Hepatocyte (in vitro differentiated cells): ENCODE results near the gene SPATA45. TPM values are rescaled to one million over a fixed set of nuclear protein-coding genes. Genes with fewer than 3 reads are reported as not detected.
"Not testable (repeated sequence)": the region's sequence is repeated elsewhere in the genome, so short reads cannot be mapped to it uniquely, and the experiment has no call there.

Experiments used
- DNase-seq: peaks from one replicate; pipeline ENCODE4 v3.0.0-alpha.2; 2016; ENCODE audit warnings: low spot score
- H2AFZ ChIP-seq: fragments of 200-600 bp; sonication (generic); 2 replicates; pipeline ENCODE4 v1.6.0; 2016; ENCODE audit warnings: antibody characterized with exemption, mild to moderate bottlenecking
- H3K27ac ChIP-seq: fragments of 200-600 bp; sonication (generic); 2 replicates; pipeline ENCODE4 v1.5.1; 2016; ENCODE audit warnings: mild to moderate bottlenecking
- H3K27me3 ChIP-seq: fragments of 200-600 bp; sonication (generic); 2 replicates; pipeline ENCODE4 v1.6.1; 2016
- H3K36me3 ChIP-seq: fragments of 200-600 bp; sonication (generic); replicated peaks from 2 replicates; pipeline ENCODE4 v1.5.1; 2016; ENCODE audit warnings: low read depth; ENCODE audit not compliant: insufficient read depth
- H3K4me1 ChIP-seq: fragments of 200-600 bp; sonication (generic); 2 replicates; pipeline ENCODE4 v1.5.1; 2016; ENCODE audit warnings: mild to moderate bottlenecking, moderate library complexity; ENCODE audit not compliant: insufficient read depth
- H3K4me2 ChIP-seq: fragments of 200-600 bp; sonication (generic); 2 replicates; pipeline ENCODE4 v1.6.0; 2016
- H3K4me3 ChIP-seq: fragments of 200-600 bp; sonication (generic); 2 replicates; pipeline ENCODE4 v1.5.1; 2016; ENCODE audit warnings: mild to moderate bottlenecking
- H3K79me2 ChIP-seq: fragments of 200-600 bp; sonication (generic); 2 replicates; pipeline ENCODE4 v1.6.0; 2017; ENCODE audit warnings: mild to moderate bottlenecking
- H3K9me2 ChIP-seq: fragments of 200-600 bp; sonication (generic); replicated peaks from 2 replicates; pipeline ENCODE4 v1.6.0; 2017; ENCODE audit warnings: mild to moderate bottlenecking; ENCODE audit not compliant: insufficient read depth
- H3K9me3 ChIP-seq: fragments of 200-600 bp; sonication (generic); 2 replicates; pipeline ENCODE4 v1.5.1; 2016; ENCODE audit warnings: low read depth, mild to moderate bottlenecking
- H4K20me1 ChIP-seq: fragments of 200-600 bp; sonication (generic); 2 replicates; pipeline ENCODE4 v1.6.0; 2016; ENCODE audit warnings: mild to moderate bottlenecking; ENCODE audit not compliant: insufficient read depth, poor library complexity, severe bottlenecking
- CTCF ChIP-seq: fragments of 200-600 bp; sonication (generic); IDR thresholded peaks from 2 replicates; pipeline ENCODE4 v1.5.1; 2016; ENCODE audit warnings: antibody characterized with exemption, mild to moderate bottlenecking; ENCODE audit not compliant: poor library complexity
- EZH2 ChIP-seq: fragments of 200-600 bp; sonication (generic); IDR thresholded peaks from 2 replicates; pipeline ENCODE4 v1.6.1; 2016; ENCODE audit warnings: antibody characterized with exemption, mild to moderate bottlenecking, borderline replicate concordance
- EZH2phosphoT487 ChIP-seq: fragments of 200-600 bp; sonication (generic); IDR thresholded peaks from one replicate; pipeline ENCODE4 v1.6.1; 2018; ENCODE audit warnings: antibody characterized with exemption, mild to moderate bottlenecking, low read depth, moderate library complexity; ENCODE audit not compliant: unreplicated experiment, severe bottlenecking
- WGBS: methylation state at CpG from one replicate; pipeline ENCODE4 v1.1.6; 2016; ENCODE audit warnings: low lambda C conversion rate; ENCODE audit errors: missing lambda C conversion rate; 5-methylcytosine and 5-hydroxymethylcytosine counted together
- polyA plus RNA-seq: library from polyadenylated mRNA; unstranded; fragments of >200 nt; fragmentation: Nextera tagmentation; extraction: Ambion mirVana; gene quantifications from 2 replicates; pipeline ENCODE4 v1.2.1, GENCODE V29; 2016
- total RNA-seq: library from RNA; depleted of rRNA; stranded (reverse); fragments of >200 nt; gene quantifications from 2 replicates; pipeline ENCODE4 v1.2.3, GENCODE V29; 2014

The SPATA45 gene
- total and polyA plus RNA-seq, 2 experiments from 2014 or later: 0.44 TPM; not detected in 1

- Histone ChIP-seq H3K9me3 (no peaks in the 10 kb centered on the region), H3K4me3 (no peak overlapping the region), H3K4me1 (peaks cover 4% of the 10 kb centered on the region), H3K79me2 (peaks cover 17% of the 10 kb centered on the region), H4K20me1 (no peaks in the 10 kb centered on the region), H3K4me2 (no peak overlapping the region), H3K27ac (no peak overlapping the region), H2AFZ (no peak overlapping the region), H3K27me3 (no peaks in the 10 kb centered on the region), H3K9me2 (no peaks in the 10 kb centered on the region), H3K36me3 (no peaks in the 10 kb centered on the region)
- TF ChIP-seq EZH2phosphoT487 (no peak), CTCF (no peak), EZH2 (no peak)
- 77% methylated on average over 5 of the region's 5 CpGs for WGBS
- DNase-seq: no peak
Observed at GRCh38 chr1:212852105-212852688, 4.7 kb upstream of the SPATA45 start.

DNA sequence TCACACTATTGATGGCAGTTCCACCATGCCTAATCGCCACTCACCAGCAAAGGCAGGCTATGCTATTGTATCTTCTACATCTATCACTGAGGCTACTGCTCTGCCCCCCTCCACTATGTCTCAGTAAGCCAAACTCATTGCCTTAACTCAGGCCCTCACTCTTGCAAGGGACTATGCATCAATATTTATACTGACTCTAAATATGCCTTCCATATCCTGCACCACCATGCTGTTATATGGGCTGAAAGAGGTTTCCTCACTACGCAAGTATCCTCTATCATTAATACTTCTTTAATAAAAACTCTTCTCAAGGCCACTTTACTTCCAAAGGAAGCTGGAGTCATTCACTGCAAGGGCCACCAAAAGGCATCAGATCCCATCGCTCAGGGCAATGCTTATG lies 2.9 kb downstream of the SPATA45 start:
- H3K36me3 ChIP-seq, H3K9me3 ChIP-seq, H3K9me2 ChIP-seq, H3K4me1 ChIP-seq, DNase-seq, H3K4me3 ChIP-seq, H2AFZ ChIP-seq, H3K27ac ChIP-seq, H4K20me1 ChIP-seq, H3K4me2 ChIP-seq, H3K27me3 ChIP-seq, H3K79me2 ChIP-seq: not testable (repeated sequence)
- WGBS: 84% methylated on average over 3 of the region's 3 CpGs

GRCh38 chr1:212838145-212838544 lies 9.3 kb downstream of the SPATA45 start:
- TF ChIP-seq CTCF (no peak), EZH2phosphoT487 (no peak), EZH2 (no peak)
- 93% methylated on average over 5 of the region's 5 CpGs for WGBS
- Histone ChIP-seq H3K9me2 (no peaks in the 10 kb centered on the region), H3K4me2 (no peak overlapping the region), H3K9me3 (no peaks in the 10 kb centered on the region), H2AFZ (no peak overlapping the region), H4K20me1 (no peaks in the 10 kb centered on the region), H3K27ac (no peak overlapping the region), H3K36me3 (no peaks in the 10 kb centered on the region), H3K27me3 (no peaks in the 10 kb centered on the region), H3K4me3 (no peak overlapping the region), H3K4me1 (peaks cover under 1% of the 10 kb centered on the region), H3K79me2 (no peaks in the 10 kb centered on the region)
- DNase-seq: no peak

GRCh38 chr1:212833211-212834207 lies 13.9 kb downstream of the SPATA45 start:
- H3K79me2 ChIP-seq, H3K9me3 ChIP-seq, H3K9me2 ChIP-seq, H2AFZ ChIP-seq, H3K4me3 ChIP-seq, H3K36me3 ChIP-seq, H4K20me1 ChIP-seq, H3K27me3 ChIP-seq: not testable (repeated sequence)
- Histone ChIP-seq H3K4me2 (peak overlapping the region; percentile 25), H3K4me1 (peaks cover 12% of the 10 kb centered on the region), H3K27ac (peak overlapping the region; percentile 86)
- 48% methylated on average over 8 of the region's 8 CpGs for WGBS
- DNase-seq: peak; percentile 48
